Osteocyte (in vitro differentiated cells): ENCODE results near the gene EGLN2. TPM values are rescaled to one million over a fixed set of nuclear protein-coding genes. Genes with fewer than 3 reads are reported as not detected.
"Not testable (repeated sequence)": the region's sequence is repeated elsewhere in the genome, so short reads cannot be mapped to it uniquely, and the experiment has no call there.

Experiments
- DNase-seq: peaks from one replicate; pipeline ENCODE4 v3.0.0; 2021; ENCODE audit warnings: mixed read lengths; ENCODE audit not compliant: unreplicated experiment; ENCODE audit errors: extremely low spot score
- H3K27ac Mint-ChIP-seq: one replicate; pipeline ENCODE4 v1.8.0; 2021; ENCODE audit warnings: mild to moderate bottlenecking, mixed read lengths; ENCODE audit not compliant: unreplicated experiment
- H3K27me3 Mint-ChIP-seq: one replicate; pipeline ENCODE4 v1.8.0; 2021; ENCODE audit warnings: mixed read lengths; ENCODE audit not compliant: unreplicated experiment
- H3K36me3 Mint-ChIP-seq: one replicate; pipeline ENCODE4 v1.8.0; 2021; ENCODE audit warnings: mixed read lengths; ENCODE audit not compliant: unreplicated experiment
- H3K4me1 Mint-ChIP-seq: one replicate; pipeline ENCODE4 v1.8.0; 2021; ENCODE audit warnings: mixed read lengths; ENCODE audit not compliant: unreplicated experiment
- H3K4me3 Mint-ChIP-seq: one replicate; pipeline ENCODE4 v1.8.0; 2021; ENCODE audit warnings: mild to moderate bottlenecking, moderate library complexity, mixed read lengths; ENCODE audit not compliant: unreplicated experiment
- H3K9me3 Mint-ChIP-seq: one replicate; pipeline ENCODE4 v1.8.0; 2021; ENCODE audit warnings: mixed read lengths; ENCODE audit not compliant: unreplicated experiment
- total RNA-seq: library from RNA; stranded (reverse); gene quantifications from 2 replicates; pipeline ENCODE4 v1.2.1, GENCODE V29; 2021
- TF ChIP-seq, protein P1 (sequence below): fragments of 200-600 bp; sonication (generic); IDR thresholded peaks from 2 replicates; pipeline ENCODE4 v1.5.0; 2021; ENCODE audit warnings: antibody characterized with exemption, mild to moderate bottlenecking, moderate library complexity

Gene EGLN2
- total RNA-seq, 1 donor from 2014 or later: 104 TPM

- H3K4me1 Mint-ChIP-seq: peaks cover 11% of the 10 kb centered on the region
- DNase-seq: no peak
- no peak overlapping the region for H3K27ac Mint-ChIP-seq
- H3K27me3 Mint-ChIP-seq: no peaks in the 10 kb centered on the region
- TF ChIP-seq, protein P1, sequence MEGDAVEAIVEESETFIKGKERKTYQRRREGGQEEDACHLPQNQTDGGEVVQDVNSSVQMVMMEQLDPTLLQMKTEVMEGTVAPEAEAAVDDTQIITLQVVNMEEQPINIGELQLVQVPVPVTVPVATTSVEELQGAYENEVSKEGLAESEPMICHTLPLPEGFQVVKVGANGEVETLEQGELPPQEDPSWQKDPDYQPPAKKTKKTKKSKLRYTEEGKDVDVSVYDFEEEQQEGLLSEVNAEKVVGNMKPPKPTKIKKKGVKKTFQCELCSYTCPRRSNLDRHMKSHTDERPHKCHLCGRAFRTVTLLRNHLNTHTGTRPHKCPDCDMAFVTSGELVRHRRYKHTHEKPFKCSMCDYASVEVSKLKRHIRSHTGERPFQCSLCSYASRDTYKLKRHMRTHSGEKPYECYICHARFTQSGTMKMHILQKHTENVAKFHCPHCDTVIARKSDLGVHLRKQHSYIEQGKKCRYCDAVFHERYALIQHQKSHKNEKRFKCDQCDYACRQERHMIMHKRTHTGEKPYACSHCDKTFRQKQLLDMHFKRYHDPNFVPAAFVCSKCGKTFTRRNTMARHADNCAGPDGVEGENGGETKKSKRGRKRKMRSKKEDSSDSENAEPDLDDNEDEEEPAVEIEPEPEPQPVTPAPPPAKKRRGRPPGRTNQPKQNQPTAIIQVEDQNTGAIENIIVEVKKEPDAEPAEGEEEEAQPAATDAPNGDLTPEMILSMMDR: no peak
- H3K4me3 Mint-ChIP-seq: no peak overlapping the region
- H3K36me3 Mint-ChIP-seq: peaks cover 53% of the 10 kb centered on the region
- H3K9me3 Mint-ChIP-seq: no peaks in the 10 kb centered on the region
These were observed 40.5 kb upstream of the EGLN2 start for GRCh38 chr19:40758491-40758890.

- Mint-ChIP-seq H3K27me3 (no peaks in the 10 kb centered on the region), H3K9me3 (no peaks in the 10 kb centered on the region), H3K27ac (no peak overlapping the region), H3K4me1 (peaks cover 8% of the 10 kb centered on the region), H3K36me3 (peaks cover 61% of the 10 kb centered on the region), H3K4me3 (no peak overlapping the region)
- no peak for DNase-seq
- TF ChIP-seq, protein P1: no peak
These were observed 39.6 kb upstream of the EGLN2 start for GRCh38 chr19:40759352-40759751.

DNA sequence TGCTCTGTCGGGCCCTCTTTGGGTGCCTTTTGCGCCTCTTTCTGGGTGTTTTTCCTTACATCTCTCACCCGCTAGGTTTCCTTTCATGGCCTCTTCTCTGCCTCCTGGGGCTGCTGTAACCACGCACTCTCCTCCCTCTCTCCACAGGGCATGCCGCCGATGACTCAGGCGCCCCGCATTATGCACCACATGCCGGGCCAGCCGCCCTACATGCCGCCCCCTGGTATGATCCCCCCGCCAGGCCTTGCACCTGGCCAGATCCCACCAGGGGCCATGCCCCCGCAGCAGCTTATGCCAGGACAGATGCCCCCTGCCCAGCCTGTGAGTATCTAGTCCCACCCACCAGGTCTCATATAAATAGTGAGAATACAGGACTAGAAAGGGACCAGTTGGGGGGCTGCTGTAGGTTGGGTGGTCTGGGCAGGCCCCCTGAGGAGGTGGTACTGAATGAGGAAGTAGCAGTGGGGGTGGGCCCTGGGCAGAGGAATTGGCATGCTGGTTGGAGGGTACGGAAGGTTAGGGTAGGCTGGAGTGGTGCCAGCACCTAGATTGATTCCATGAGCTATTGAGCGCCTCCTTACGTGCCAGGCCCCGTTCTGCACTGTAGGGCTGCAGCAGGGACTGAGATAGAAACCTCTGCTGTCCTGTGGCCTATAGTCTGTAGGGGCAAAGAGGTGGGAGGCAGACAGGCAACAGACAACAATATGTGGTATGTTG, 36.1 kb upstream of the EGLN2 start:
- Mint-ChIP-seq H3K4me3 (no peak overlapping the region), H3K27ac (no peak overlapping the region), H3K9me3 (no peaks in the 10 kb centered on the region), H3K36me3 (peaks cover 60% of the 10 kb centered on the region), H3K27me3 (no peaks in the 10 kb centered on the region), H3K4me1 (no peaks in the 10 kb centered on the region)
- TF ChIP-seq, protein P1: no peak
- no peak for DNase-seq

GRCh38 chr19:40763526-40763925, 35.5 kb upstream of the EGLN2 start:
- no peak overlapping the region for H3K4me3 Mint-ChIP-seq
- no peaks in the 10 kb centered on the region for H3K27me3 Mint-ChIP-seq
- no peak overlapping the region for H3K27ac Mint-ChIP-seq
- TF ChIP-seq, protein P1: no peak
- DNase-seq: no peak
- H3K9me3 Mint-ChIP-seq: no peaks in the 10 kb centered on the region
- peaks cover 56% of the 10 kb centered on the region for H3K36me3 Mint-ChIP-seq
- H3K4me1 Mint-ChIP-seq: no peaks in the 10 kb centered on the region

DNA sequence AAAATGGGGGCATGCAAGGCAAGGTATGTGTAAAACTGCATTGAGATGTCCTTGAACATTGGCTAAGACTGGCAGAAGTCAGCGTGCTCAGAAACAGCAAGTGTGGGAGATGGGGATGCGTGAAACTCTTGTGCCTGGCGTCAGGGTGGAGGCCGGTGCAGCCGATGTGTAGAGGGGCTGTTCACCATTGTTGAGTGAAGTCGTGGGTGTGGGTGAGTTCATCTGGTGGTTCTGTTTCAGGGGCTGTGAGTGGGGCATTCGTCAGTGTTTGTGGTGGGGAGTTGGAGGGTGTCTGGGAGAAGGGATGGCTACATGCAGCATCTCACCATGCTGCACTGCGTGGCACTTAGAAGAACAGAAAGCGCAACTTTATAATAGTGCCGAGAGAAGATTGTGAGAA, 35.0 kb upstream of the EGLN2 start:
- no peaks in the 10 kb centered on the region for H3K27me3 Mint-ChIP-seq
- DNase-seq: no peak
- TF ChIP-seq, protein P1: no peak
- H3K9me3 Mint-ChIP-seq: no peaks in the 10 kb centered on the region
- H3K27ac Mint-ChIP-seq: peak overlapping the region; percentile 31
- H3K36me3 Mint-ChIP-seq: peaks cover 56% of the 10 kb centered on the region
- H3K4me1 Mint-ChIP-seq: no peaks in the 10 kb centered on the region
- H3K4me3 Mint-ChIP-seq: no peak overlapping the region

GRCh38 chr19:40766385-40766784, 32.6 kb upstream of the EGLN2 start:
- DNase-seq, H3K27me3 Mint-ChIP-seq, H3K27ac Mint-ChIP-seq, H3K9me3 Mint-ChIP-seq, H3K4me3 Mint-ChIP-seq, H3K4me1 Mint-ChIP-seq: not testable (repeated sequence)
- peaks cover 48% of the 10 kb centered on the region for H3K36me3 Mint-ChIP-seq
